ENCODE results near the gene STON2. TPM values are rescaled to one million over a fixed set of nuclear protein-coding genes. Genes with fewer than 3 reads are reported as not detected.

STON2 gene
- total and polyA plus RNA-seq, 2 of the 8 experiments (the other 6 are each of a cell fraction or from before 2014, with no cell fraction given): 8.9 to 50.0 TPM

- Histone ChIP-seq H3K36me3 (ENCODE audit: control insufficient read depth in 2 of 4, insufficient read depth in 4 of 4, low read length in 3 of 4) (no peaks in the 10 kb centered on the region), H3K79me1 (ENCODE audit: low read depth, low read length) (peaks cover 2% of the 10 kb centered on the region; the same call in 1 of the 2 replicates), H2BK12ac (ENCODE audit: low read depth, low read length) (no peak overlapping the region), H2BK5ac (ENCODE audit: low read depth, low read length) (no peak overlapping the region), H4K8ac (ENCODE audit: extremely low read depth, insufficient read depth, low read length) (no peak overlapping the region), H3K79me2 (ENCODE audit: control insufficient read depth in 1 of 2, insufficient read depth in 2 of 2, low read length in 2 of 2) (no peaks in the 10 kb centered on the region; a peak in 1 of 4 replicates), H4K5ac (ENCODE audit: insufficient read length, low read depth, low read length) (no peak overlapping the region), H2BK120ac (replicated peaks; ENCODE audit: low read depth, low read length) (no peak overlapping the region), H3K23ac (ENCODE audit: insufficient read length) (no peak overlapping the region), H4K91ac (replicated peaks; ENCODE audit: insufficient read length, low read length) (no peak overlapping the region), H3K18ac (ENCODE audit: extremely low read depth, low read length) (no peak overlapping the region), H2AK5ac (ENCODE audit: low read depth, low read length) (no peak overlapping the region), H3K4me1 (replicated peaks in 1 of 4; ENCODE audit: control insufficient read depth in 3 of 4, insufficient read depth in 4 of 4, low read length in 3 of 4) (no peaks in the 10 kb centered on the region), H3K27me3 (replicated peaks in 1 of 4; ENCODE audit: control insufficient read depth in 3 of 4, extremely low read depth in 1 of 4, insufficient read depth in 3 of 4, low read length in 3 of 4) (no peaks in the 10 kb centered on the region), H3K27ac (ENCODE audit: low read depth, low read length) (no peak overlapping the region), H3K23me2 (ENCODE audit: low read depth, low read length) (no peaks in the 10 kb centered on the region), H3K9me3 (ENCODE audit: insufficient read depth in 2 of 2, low read depth in 1 of 2, low read length in 1 of 2) (no peaks in the 10 kb centered on the region), H3K4me3 (ENCODE audit: extremely low read depth in 1 of 4, insufficient read depth in 2 of 4, low read depth in 3 of 4, low read length in 4 of 4) (no peak overlapping the region), H4K20me1 (replicated peaks in 1 of 2; ENCODE audit: control insufficient read depth in 1 of 2, insufficient read depth in 2 of 2, low read length in 2 of 2) (no peaks in the 10 kb centered on the region), H3K4me2 (ENCODE audit: insufficient read depth in 1 of 2, low read depth in 2 of 2, low read length in 2 of 2) (no peak overlapping the region), H2AFZ (ENCODE audit: low read length) (no peak overlapping the region), H2BK15ac (ENCODE audit: low read length) (no peak overlapping the region), H3K9ac (replicated peaks in 1 of 4; ENCODE audit: extremely low read depth in 1 of 4, low read depth in 3 of 4, low read length in 3 of 4) (no peak overlapping the region), H3K56ac (replicated peaks; ENCODE audit: insufficient read length, low read depth, low read length) (no peak overlapping the region), H2BK20ac (ENCODE audit: low read length) (no peak overlapping the region), H3K14ac (ENCODE audit: insufficient read length) (no peak overlapping the region), H3K4ac (replicated peaks; ENCODE audit: insufficient read length, low read depth, low read length) (no peak overlapping the region)
- WGBS, 2 experiments (ENCODE audit: extremely low coverage in 1 of 2, insufficient coverage in 1 of 2, insufficient read length in 1 of 2, insufficient replicate concordance in 2 of 2, low coverage in 1 of 2, low lambda C conversion rate in 2 of 2, missing lambda C conversion rate in 1 of 2): 93% methylated on average over 4 of the region's 4 CpGs; no CpG with 5 or more reads in 1 of the 2 experiments
- ChIA-PET POLR2A (ENCODE audit: partially characterized antibody) (no interaction called here), CTCF (ENCODE audit: partially characterized antibody) (no interaction called here)
- FAIRE-seq (no peak), DNase-seq (ENCODE audit: low read depth in 1 of 2, low spot score in 2 of 2) (no peak)
- TF ChIP-seq TBP (IDR thresholded peaks at IDR 0.05; ENCODE audit: low read depth, low read length) (no peak), KDM1A (IDR thresholded peaks at IDR 0.05; ENCODE audit: borderline replicate concordance, low read length) (no peak), SUZ12 (IDR thresholded peaks at IDR 0.05; ENCODE audit: low read length) (no peak), ZNF274 (IDR thresholded peaks at IDR 0.05; ENCODE audit: borderline replicate concordance, extremely low read depth, low read length) (no peak), SP2 (IDR thresholded peaks at IDR 0.05; ENCODE audit: low read length) (no peak), FOSL1 (IDR thresholded peaks at IDR 0.05; ENCODE audit: insufficient read depth, low read depth, low read length) (no peak), TAF7 (optimal IDR thresholded peaks at IDR 0.05; ENCODE audit: borderline replicate concordance, low read depth, low read length) (no peak), NRF1 (IDR thresholded peaks at IDR 0.05; ENCODE audit: low read depth, low read length) (no peak), GABPA (IDR thresholded peaks at IDR 0.05; ENCODE audit: borderline replicate concordance, insufficient read depth, low read length) (no peak), CTCF (IDR thresholded peaks at IDR 0.05; ENCODE audit: control extremely low read depth in 1 of 3, insufficient read depth in 1 of 3, low read depth in 1 of 3, low read length in 3 of 3) (no peak), YY1 (IDR thresholded peaks at IDR 0.05; ENCODE audit: low read depth, low read length) (no peak), RXRA (IDR thresholded peaks at IDR 0.05; ENCODE audit: insufficient read depth, low read depth, low read length) (no peak), ASH2L (IDR thresholded peaks at IDR 0.05; ENCODE audit: low read length) (no peak)
Measured at GRCh38 chr14:81337073-81337472, 63.1 kb downstream of the STON2 start.

All from H1 (cell line).